CD4-positive, alpha-beta T cell treated with Interleukin-10 for 1 hour (primary cell): Measurements from ENCODE around the gene SLC2A4RG.
A peak's percentile ranks its signal among the peaks of the same experiment; 100 is the strongest.

ENCODE experiments used
- DNase-seq: peaks from one replicate; pipeline ENCODE4 v3.0.0-alpha.2; 2020

SLC2A4RG gene

GRCh38 chr20:63699466-63700198, 39.9 kb upstream of the SLC2A4RG start:
- no peak for DNase-seq

GRCh38 chr20:63700199-63701050, 39.2 kb upstream of the SLC2A4RG start:
- no peak for DNase-seq

GRCh38 chr20:63701051-63701328, 38.6 kb upstream of the SLC2A4RG start:
- DNase-seq, result no peak

- DNase-seq, result no peak
Observed at GRCh38 chr20:63701329-63702035, 38.1 kb upstream of the SLC2A4RG start.

GRCh38 chr20:63702036-63702665, 37.4 kb upstream of the SLC2A4RG start:
- DNase-seq, result no peak

GRCh38 chr20:63702751-63703470, 36.7 kb upstream of the SLC2A4RG start:
- DNase-seq, result no peak

GRCh38 chr20:63703471-63703975, 36.1 kb upstream of the SLC2A4RG start:
- DNase-seq, result no peak

GRCh38 chr20:63703976-63704748, 35.4 kb upstream of the SLC2A4RG start:
- no peak for DNase-seq

GRCh38 chr20:63704749-63705117, 34.8 kb upstream of the SLC2A4RG start:
- no peak for DNase-seq

GRCh38 chr20:63705232-63706026, 34.1 kb upstream of the SLC2A4RG start:
- no peak for DNase-seq

- no peak for DNase-seq
Observed at GRCh38 chr20:63706027-63706695, 33.4 kb upstream of the SLC2A4RG start.

GRCh38 chr20:63706852-63707557, 32.6 kb upstream of the SLC2A4RG start:
- peak; percentile 65 for DNase-seq

- peak; percentile 91 for DNase-seq
Observed at GRCh38 chr20:63707558-63708300, 31.8 kb upstream of the SLC2A4RG start, which contains the start of the genes ARFRP1 and ZGPAT. Gene ARFRP1, minus strand, starts transcription at chr20:63707976. Its CDS starts 885 bp downstream, at chr20:63707091. Gene ZGPAT, plus strand, starts transcription at chr20:63708039. Its CDS starts 542 bp downstream, at chr20:63708581.

- DNase-seq, result no peak
Observed at GRCh38 chr20:63708301-63709148, 31.1 kb upstream of the SLC2A4RG start.

- no peak for DNase-seq
Observed at GRCh38 chr20:63709149-63709527, 30.4 kb upstream of the SLC2A4RG start.

- no peak for DNase-seq
Observed at GRCh38 chr20:63711085-63711645, 28.4 kb upstream of the SLC2A4RG start.

GRCh38 chr20:63712191-63712590, 27.4 kb upstream of the SLC2A4RG start:
- DNase-seq, result no peak
